Ishikawa (cell line): ENCODE measurements around the gene RABGEF1.

Experiments used
- CEBPB ChIP-seq: IDR thresholded peaks from 2 replicates; pipeline ENCODE4 v1.6.1; 2012
- CREB1 ChIP-seq: IDR thresholded peaks from 2 replicates; pipeline ENCODE4 v1.6.1; 2012; ENCODE audit warnings: low read depth
- EGR1 ChIP-seq: IDR thresholded peaks from 2 replicates; pipeline ENCODE4 v1.6.1; 2012
- EP300 ChIP-seq: IDR thresholded peaks from 2 replicates; pipeline ENCODE4 v1.6.1; 2012; ENCODE audit warnings: borderline replicate concordance
- FOXM1 ChIP-seq: IDR thresholded peaks from 2 replicates; pipeline ENCODE4 v1.6.1; 2012; ENCODE audit warnings: low read depth, borderline replicate concordance
- NFIC ChIP-seq: IDR thresholded peaks from 2 replicates; pipeline ENCODE4 v1.6.1; 2012
- RAD21 ChIP-seq: IDR thresholded peaks from 2 replicates; pipeline ENCODE4 v1.6.1; 2012; ENCODE audit warnings: low read depth
- TAF1 ChIP-seq: IDR thresholded peaks from 2 replicates; pipeline ENCODE4 v1.6.1; 2012; ENCODE audit warnings: low read depth, mild to moderate bottlenecking
- TCF12 ChIP-seq: IDR thresholded peaks from 2 replicates; pipeline ENCODE4 v1.6.1; 2012; ENCODE audit warnings: low read depth
- TEAD4 ChIP-seq: IDR thresholded peaks from 2 replicates; pipeline ENCODE4 v1.6.1; 2012
- YY1 ChIP-seq: IDR thresholded peaks from 2 replicates; pipeline ENCODE4 v1.6.1; 2012; ENCODE audit warnings: low read depth
- ZBTB7A ChIP-seq: IDR thresholded peaks from 2 replicates; pipeline ENCODE4 v1.6.1; 2012; ENCODE audit warnings: low read depth
- TF ChIP-seq, protein P1 (sequence below): IDR thresholded peaks from 2 replicates; pipeline ENCODE4 v1.6.1; 2012
- TF ChIP-seq, protein P2 (sequence below): IDR thresholded peaks from 2 replicates; pipeline ENCODE4 v1.6.1; 2012
- TF ChIP-seq, protein P3 (sequence below): IDR thresholded peaks from 2 replicates; pipeline ENCODE4 v1.6.1; 2012; ENCODE audit warnings: low read depth, mild to moderate bottlenecking

RABGEF1 gene

DNA sequence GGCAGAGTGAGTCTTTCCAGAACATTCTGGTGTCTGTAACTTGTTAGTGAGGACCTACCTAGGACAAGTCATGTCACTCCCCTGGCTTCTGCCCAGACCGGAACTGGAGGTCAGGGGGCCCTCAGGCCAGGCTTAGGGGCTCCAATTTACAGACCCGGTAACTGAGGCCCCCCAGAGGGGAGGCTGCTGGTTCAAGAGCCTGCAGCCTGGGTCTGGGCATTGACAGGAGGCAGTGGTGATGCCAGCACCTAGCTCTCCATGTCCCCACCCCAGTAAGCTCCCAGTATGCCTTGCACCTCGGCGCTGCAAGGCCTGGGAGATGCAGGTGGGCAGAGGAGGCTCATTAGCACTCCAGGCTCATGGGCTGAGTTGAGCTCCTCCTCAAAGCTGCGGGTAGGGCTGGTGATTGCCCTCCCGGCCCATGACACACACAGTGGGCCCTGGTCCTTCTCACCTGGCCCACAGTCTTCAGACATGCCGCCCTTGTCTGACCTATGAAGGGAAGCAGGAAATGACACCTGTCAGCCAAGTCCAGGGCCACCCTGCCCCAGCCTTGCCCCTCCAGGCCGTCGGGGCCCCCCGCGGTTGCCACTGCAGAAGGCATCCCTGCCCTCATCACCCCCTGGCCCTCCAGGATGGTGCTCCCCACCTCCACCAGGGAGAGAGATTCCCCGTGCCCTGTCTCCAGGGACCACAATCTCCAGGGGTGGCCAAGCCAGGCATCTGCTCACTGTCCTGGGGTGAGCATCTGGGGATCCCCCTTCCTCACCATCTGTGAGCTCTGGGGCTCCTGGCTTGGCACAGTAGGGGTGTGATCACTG lies 92.2 kb downstream of the RABGEF1 start:
- TF ChIP-seq CEBPB (no peak), ZBTB7A (no peak), RAD21 (no peak), TEAD4 (no peak), CREB1 (no peak), TCF12 (no peak), EGR1 (no peak), NFIC (no peak), FOXM1 (no peak), EP300 (no peak), YY1 (no peak), TAF1 (no peak)
- TF ChIP-seq, protein P1, sequence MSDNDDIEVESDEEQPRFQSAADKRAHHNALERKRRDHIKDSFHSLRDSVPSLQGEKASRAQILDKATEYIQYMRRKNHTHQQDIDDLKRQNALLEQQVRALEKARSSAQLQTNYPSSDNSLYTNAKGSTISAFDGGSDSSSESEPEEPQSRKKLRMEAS, result no peak
- TF ChIP-seq, protein P2, sequence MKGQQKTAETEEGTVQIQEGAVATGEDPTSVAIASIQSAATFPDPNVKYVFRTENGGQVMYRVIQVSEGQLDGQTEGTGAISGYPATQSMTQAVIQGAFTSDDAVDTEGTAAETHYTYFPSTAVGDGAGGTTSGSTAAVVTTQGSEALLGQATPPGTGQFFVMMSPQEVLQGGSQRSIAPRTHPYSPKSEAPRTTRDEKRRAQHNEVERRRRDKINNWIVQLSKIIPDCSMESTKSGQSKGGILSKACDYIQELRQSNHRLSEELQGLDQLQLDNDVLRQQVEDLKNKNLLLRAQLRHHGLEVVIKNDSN, result no peak
- TF ChIP-seq, protein P3, sequence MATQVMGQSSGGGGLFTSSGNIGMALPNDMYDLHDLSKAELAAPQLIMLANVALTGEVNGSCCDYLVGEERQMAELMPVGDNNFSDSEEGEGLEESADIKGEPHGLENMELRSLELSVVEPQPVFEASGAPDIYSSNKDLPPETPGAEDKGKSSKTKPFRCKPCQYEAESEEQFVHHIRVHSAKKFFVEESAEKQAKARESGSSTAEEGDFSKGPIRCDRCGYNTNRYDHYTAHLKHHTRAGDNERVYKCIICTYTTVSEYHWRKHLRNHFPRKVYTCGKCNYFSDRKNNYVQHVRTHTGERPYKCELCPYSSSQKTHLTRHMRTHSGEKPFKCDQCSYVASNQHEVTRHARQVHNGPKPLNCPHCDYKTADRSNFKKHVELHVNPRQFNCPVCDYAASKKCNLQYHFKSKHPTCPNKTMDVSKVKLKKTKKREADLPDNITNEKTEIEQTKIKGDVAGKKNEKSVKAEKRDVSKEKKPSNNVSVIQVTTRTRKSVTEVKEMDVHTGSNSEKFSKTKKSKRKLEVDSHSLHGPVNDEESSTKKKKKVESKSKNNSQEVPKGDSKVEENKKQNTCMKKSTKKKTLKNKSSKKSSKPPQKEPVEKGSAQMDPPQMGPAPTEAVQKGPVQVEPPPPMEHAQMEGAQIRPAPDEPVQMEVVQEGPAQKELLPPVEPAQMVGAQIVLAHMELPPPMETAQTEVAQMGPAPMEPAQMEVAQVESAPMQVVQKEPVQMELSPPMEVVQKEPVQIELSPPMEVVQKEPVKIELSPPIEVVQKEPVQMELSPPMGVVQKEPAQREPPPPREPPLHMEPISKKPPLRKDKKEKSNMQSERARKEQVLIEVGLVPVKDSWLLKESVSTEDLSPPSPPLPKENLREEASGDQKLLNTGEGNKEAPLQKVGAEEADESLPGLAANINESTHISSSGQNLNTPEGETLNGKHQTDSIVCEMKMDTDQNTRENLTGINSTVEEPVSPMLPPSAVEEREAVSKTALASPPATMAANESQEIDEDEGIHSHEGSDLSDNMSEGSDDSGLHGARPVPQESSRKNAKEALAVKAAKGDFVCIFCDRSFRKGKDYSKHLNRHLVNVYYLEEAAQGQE, result no peak

DNA sequence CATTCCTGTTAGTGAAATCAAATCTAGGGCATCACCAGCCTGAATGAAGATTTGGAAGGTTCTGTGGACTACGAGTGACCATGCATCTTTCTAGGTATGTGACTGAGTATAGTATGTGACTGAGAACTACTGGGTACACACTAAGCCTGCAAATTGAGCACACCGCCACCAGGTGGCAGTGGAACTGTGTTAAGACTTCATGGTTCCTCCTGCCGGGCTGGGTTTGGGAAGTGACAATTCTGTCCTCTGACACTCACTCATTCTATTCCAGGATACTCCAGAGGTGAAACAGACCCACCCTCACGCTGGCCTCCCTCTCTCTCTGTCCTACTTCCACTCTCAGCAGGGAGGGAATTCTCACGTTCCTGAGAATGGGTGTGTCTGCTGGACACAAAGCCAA lies 96.5 kb downstream of the RABGEF1 start:
- no peak for TF ChIP-seq CREB1
- peak; percentile 67 for TF ChIP-seq RAD21
- TF ChIP-seq, protein P3, result no peak
- no peak for TF ChIP-seq EGR1
- TF ChIP-seq NFIC, result no peak

DNA sequence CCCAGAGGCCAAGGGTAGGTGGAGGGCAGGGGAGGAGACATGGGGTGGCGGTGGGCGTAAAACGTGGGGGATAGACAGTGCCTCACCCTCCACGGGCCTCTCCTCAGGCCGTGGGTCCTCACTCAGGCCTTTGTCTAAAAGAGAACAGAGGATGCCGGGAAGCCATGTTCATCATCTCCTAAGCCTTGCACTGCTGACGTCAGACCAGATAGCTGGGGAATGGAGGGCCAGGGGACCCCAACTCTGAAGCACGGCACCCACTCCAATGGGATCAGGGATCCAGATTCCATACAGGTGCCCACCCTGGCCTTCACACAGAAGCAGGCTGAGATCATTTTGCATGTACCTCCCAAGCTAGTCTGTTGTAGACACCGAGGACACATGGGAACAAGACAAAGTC lies 97.1 kb downstream of the RABGEF1 start:
- TF ChIP-seq RAD21 (no peak), EP300 (no peak), FOXM1 (no peak), CEBPB (no peak), NFIC (no peak), YY1 (no peak), EGR1 (no peak), TCF12 (no peak), CREB1 (no peak), TAF1 (no peak), ZBTB7A (no peak), TEAD4 (no peak)
- TF ChIP-seq, protein P1, result no peak
- TF ChIP-seq, protein P3, result no peak
- TF ChIP-seq, protein P2, result no peak

DNA sequence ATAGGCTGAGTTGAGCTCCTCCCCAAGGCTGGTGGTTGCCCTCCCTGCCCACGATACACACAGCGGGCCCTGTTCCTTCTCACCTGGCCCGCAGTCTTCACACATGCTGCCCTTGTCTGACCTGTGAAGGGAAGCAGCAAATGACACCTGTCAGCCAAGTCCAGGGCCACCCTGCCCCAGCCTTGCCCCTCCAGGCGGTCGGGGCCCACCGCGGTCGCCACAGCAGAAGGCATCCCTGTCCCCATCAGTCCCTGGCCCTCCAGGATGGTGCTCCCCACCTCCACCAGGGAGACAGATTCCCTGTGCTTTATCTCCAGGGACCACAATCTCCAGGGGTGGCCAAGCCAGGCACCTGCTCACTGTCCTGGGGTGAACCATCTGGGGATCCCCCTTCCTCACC lies 99.3 kb downstream of the RABGEF1 start:
- TF ChIP-seq NFIC, result no peak
- no peak for TF ChIP-seq TCF12
- no peak for TF ChIP-seq CEBPB
- TF ChIP-seq ZBTB7A, result no peak
- TF ChIP-seq EGR1, result no peak
- TF ChIP-seq EP300, result no peak
- TF ChIP-seq, protein P3, result no peak
- TF ChIP-seq YY1, result no peak
- no peak for TF ChIP-seq TAF1
- no peak for TF ChIP-seq TEAD4
- TF ChIP-seq RAD21, result no peak
